Measurements from ENCODE around the gene CCDC18.
"Not testable (repeated sequence)": the region's sequence is repeated elsewhere in the genome, so short reads cannot be mapped to it uniquely, and the experiment has no call there.

CCDC18 gene

DNA sequence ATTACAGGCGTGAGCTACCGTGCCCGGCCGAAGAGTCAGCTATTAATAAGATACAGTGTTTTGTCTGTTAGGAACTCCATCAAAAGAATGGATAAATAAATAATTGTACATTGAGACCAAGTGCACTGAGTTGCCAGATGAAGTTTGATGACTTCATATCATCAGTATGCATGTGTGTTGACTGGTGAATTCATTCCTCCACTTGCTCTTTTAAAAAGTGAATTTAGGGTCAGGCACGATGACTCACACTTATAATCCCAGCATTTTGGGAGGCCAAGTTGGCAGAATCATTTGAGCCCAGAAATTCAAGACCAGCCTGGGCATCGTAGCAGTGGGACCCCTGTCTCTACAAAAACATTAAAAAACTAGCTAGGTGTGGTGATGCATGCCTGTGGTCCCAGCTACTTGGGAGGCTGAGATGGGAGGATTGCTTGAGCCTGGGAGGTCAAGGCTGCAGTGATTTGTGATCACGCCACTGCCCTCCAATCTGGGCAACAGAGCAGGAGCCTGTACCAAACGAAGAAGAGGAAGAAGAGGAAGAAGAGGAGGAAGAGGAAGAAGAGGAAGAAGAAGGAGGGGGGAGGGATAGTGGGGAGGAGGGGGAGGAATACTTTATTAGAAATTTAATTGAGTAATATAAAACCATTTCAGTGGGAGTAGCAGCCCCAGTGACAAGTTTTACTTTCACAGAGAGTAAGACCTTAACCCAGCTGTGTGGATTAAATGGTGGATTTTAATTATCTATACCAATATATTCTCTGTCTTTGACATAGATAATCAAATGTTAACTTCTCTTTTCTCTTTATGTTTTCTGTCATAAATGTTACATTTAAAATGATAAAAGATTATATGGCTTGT lies 74.9 kb downstream of the CCDC18 start:
- H3K27me3 ChIP-seq: no peaks in the 10 kb centered on the region

GRCh38 chr1:93256433-93256832 lies 75.9 kb downstream of the CCDC18 start:
- peaks cover 25% of the 10 kb centered on the region for H3K9me3 ChIP-seq
- no peak overlapping the region for H3K27ac ChIP-seq
- H3K27me3 ChIP-seq: no peaks in the 10 kb centered on the region
- no peak overlapping the region for H3K9ac ChIP-seq
- no peak overlapping the region for H3K4me3 ChIP-seq
- peaks cover 49% of the 10 kb centered on the region for H3K36me3 ChIP-seq
- no peak; the same call in 1 of the 2 replicates for TF ChIP-seq Cebpa-rat (IDR thresholded peaks at IDR 0.05)
- peaks cover 6% of the 10 kb centered on the region for H3K4me1 ChIP-seq
- H4K20me1 ChIP-seq: no peaks in the 10 kb centered on the region
- H3K4me2 ChIP-seq: no peak overlapping the region

More for the DNA sequence above, 74.9 kb downstream of the CCDC18 start:
- Histone ChIP-seq H4K20me1 (no peaks in the 10 kb centered on the region), H3K36me3 (peaks cover 48% of the 10 kb centered on the region), H3K4me2 (no peak overlapping the region), H3K27ac (no peak overlapping the region), H3K4me3 (no peak overlapping the region), H3K9me3 (peaks cover 24% of the 10 kb centered on the region), H3K9ac (no peak overlapping the region), H3K4me1 (peaks cover 6% of the 10 kb centered on the region)
- TF ChIP-seq Cebpa-rat (IDR thresholded peaks at IDR 0.05): no peak

DNA sequence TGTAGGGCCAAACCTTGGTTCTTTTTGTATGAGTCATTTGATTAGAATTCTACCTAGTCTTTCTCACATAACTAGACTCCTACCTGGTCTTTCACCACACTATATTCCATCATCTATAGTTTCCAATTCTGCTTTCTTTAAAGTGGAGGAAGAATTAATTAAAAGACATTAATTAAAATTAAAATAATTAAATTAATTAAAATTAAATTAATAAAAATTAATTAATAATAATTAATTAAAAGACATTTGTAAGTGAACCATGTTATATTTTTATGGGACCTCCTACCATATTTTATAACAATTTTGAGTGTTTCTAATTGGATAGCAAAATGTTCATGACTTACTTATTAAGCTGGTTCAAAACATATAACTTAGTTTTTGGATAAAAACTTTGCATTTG lies 77.4 kb downstream of the CCDC18 start:
- TF ChIP-seq Cebpa-rat (IDR thresholded peaks at IDR 0.05): no peak
- Histone ChIP-seq H4K20me1 (no peaks in the 10 kb centered on the region), H3K27ac (no peak overlapping the region), H3K9me3 (peaks cover 25% of the 10 kb centered on the region), H3K4me2 (no peak overlapping the region), H3K36me3 (peaks cover 50% of the 10 kb centered on the region), H3K27me3 (no peaks in the 10 kb centered on the region), H3K9ac (no peak overlapping the region), H3K4me1 (peaks cover 6% of the 10 kb centered on the region), H3K4me3 (no peak overlapping the region)

DNA sequence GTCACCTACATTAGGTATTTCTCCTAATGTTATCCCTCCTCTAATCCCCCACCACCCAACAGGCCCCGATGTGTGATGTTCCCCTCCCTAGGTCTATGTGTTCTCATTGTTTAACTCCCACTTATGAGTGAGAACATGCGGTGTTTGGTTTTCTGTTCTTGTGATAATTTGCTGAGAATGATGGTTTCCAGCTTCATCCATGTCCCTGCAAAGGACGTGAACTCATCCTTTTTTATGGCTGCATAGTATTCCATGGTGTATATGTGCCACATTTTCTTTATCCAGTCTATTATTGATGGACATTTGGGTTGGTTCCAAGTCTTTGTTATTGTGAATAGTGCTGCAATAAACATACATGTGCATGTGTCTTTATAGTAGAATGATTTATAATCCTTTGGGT lies 80.2 kb downstream of the CCDC18 start:
- not testable (repeated sequence) for H3K4me1 ChIP-seq, H3K4me2 ChIP-seq, H3K27ac ChIP-seq, H3K9ac ChIP-seq, H3K4me3 ChIP-seq, H3K27me3 ChIP-seq, H4K20me1 ChIP-seq
- Histone ChIP-seq H3K36me3 (peaks cover 62% of the 10 kb centered on the region), H3K9me3 (peaks cover 35% of the 10 kb centered on the region)

GRCh38 chr1:93262645-93263044 lies 82.1 kb downstream of the CCDC18 start:
- H3K4me1 ChIP-seq: no peaks in the 10 kb centered on the region
- no peaks in the 10 kb centered on the region for H3K27me3 ChIP-seq
- no peaks in the 10 kb centered on the region for H4K20me1 ChIP-seq
- H3K9ac ChIP-seq: no peak overlapping the region
- H3K27ac ChIP-seq: no peak overlapping the region
- H3K4me3 ChIP-seq: peak overlapping the region; percentile 8; the same call in 1 of the 2 replicates
- H3K36me3 ChIP-seq: peaks cover 57% of the 10 kb centered on the region
- TF ChIP-seq Cebpa-rat (IDR thresholded peaks at IDR 0.05): no peak
- no peak overlapping the region for H3K4me2 ChIP-seq
- H3K9me3 ChIP-seq: peaks cover 38% of the 10 kb centered on the region

DNA sequence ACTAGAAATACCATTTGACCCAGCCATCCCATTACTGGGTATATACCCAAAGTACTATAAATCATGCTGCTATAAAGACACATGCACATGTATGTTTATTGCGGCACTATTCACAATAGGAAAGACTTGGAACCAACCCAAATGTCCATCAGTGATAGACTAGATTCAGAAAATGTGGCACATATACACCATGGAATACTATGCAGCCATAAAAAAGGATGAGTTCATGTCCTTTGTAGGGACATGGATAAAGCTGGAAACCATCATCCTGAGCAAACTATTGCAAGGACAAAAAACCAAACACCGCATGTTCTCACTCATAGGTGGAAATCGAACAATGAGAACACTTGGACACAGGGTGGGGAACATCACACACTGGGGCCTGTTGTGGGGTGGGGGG lies 88.4 kb downstream of the CCDC18 start:
- not testable (repeated sequence) for H3K4me2 ChIP-seq, H4K20me1 ChIP-seq, H3K4me1 ChIP-seq, H3K27me3 ChIP-seq, H3K27ac ChIP-seq, H3K4me3 ChIP-seq, H3K9ac ChIP-seq
- Histone ChIP-seq H3K36me3 (peaks cover 20% of the 10 kb centered on the region), H3K9me3 (peaks cover 11% of the 10 kb centered on the region)

DNA sequence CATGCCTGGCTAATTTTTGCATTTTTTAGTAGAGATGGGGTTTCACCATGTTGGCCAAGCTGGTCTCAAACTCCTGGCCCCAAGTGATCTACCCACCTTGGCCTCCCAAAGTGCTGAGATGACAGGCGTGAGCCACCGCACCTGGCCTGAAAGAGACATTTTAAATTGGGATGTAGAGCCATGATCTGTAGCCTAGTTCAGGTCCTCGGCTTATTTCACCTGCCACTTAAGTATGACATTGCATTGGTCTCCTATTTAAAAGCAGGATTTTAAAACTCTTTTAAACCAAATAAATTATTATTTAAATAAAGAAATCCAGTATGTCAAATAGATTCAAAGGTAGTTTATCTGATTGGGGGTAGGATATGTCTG lies 94.7 kb downstream of the CCDC18 start:
- H3K27ac ChIP-seq, H3K9ac ChIP-seq, H4K20me1 ChIP-seq, H3K4me2 ChIP-seq, H3K27me3 ChIP-seq, H3K4me1 ChIP-seq, H3K4me3 ChIP-seq: not testable (repeated sequence)
- Histone ChIP-seq H3K9me3 (peaks cover 13% of the 10 kb centered on the region), H3K36me3 (peaks cover 12% of the 10 kb centered on the region)

DNA sequence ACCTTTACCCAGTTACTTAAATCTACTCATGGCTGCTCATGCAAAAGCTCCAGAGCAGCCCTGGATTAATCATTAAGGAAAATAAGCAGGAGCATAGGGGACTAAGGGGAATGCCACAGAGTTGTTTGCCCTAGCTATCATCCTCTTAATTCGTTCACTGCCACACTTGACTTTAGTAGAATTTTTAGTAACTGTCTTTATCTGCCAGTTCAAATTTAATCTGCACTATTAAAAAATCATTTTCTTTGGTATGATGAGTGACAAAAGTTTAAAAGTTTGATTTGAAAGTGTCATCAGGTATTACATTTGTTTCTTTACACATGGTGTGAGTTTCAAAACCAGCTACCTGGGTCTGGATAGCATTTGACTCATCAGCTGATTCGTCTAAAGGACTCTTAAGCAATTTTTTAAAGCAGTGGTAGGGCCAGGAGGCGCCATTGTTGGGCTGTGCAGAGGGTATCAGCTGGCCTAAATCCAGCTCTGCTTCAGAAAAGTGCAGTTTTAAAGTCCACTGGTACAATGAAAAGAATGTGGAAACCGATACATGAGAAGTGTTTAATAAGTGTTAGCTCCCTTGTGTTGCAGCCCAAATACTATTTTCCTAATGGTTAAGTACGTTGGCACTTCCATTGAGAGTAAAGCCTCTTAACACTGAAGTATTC lies 95.2 kb downstream of the CCDC18 start:
- no peaks in the 10 kb centered on the region for H4K20me1 ChIP-seq
- no peaks in the 10 kb centered on the region for H3K27me3 ChIP-seq
- H3K4me2 ChIP-seq: no peak overlapping the region
- no peak for TF ChIP-seq Cebpa-rat (IDR thresholded peaks at IDR 0.05)
- H3K36me3 ChIP-seq: peaks cover 13% of the 10 kb centered on the region
- peaks cover 18% of the 10 kb centered on the region for H3K9me3 ChIP-seq
- no peak overlapping the region for H3K4me3 ChIP-seq
- H3K27ac ChIP-seq: no peak overlapping the region
- no peaks in the 10 kb centered on the region for H3K4me1 ChIP-seq
- no peak overlapping the region for H3K9ac ChIP-seq

- H3K4me1 ChIP-seq, H3K4me3 ChIP-seq, H3K27me3 ChIP-seq, H3K9ac ChIP-seq, H4K20me1 ChIP-seq, H3K27ac ChIP-seq, H3K4me2 ChIP-seq: not testable (repeated sequence)
- Histone ChIP-seq H3K36me3 (peaks cover 16% of the 10 kb centered on the region), H3K9me3 (peaks cover 21% of the 10 kb centered on the region)
These were observed 97.0 kb downstream of the CCDC18 start for GRCh38 chr1:93277530-93277929.

DNA sequence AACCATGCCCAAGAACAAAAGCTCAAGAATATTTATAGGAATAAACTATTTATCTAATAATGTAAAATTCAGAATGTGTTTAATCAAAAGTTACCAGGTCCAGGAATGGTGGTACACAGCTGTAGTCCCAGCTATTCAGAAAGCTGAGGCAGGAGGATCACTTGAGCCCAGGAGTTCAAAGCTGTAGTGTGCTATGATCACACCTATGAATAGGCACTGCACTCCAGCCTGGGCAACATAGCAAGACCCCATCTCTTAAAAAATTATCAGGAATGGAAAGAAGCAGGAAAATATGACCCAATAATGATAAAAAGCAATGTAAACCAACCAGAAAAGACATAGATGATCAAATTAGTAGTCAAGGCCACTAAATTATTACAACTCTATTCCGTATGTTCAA lies 103.0 kb downstream of the CCDC18 start:
- Histone ChIP-seq H4K20me1 (no peaks in the 10 kb centered on the region), H3K36me3 (peaks cover 30% of the 10 kb centered on the region), H3K9ac (no peak overlapping the region), H3K4me3 (no peak overlapping the region), H3K9me3 (peaks cover 35% of the 10 kb centered on the region), H3K4me1 (no peaks in the 10 kb centered on the region), H3K27me3 (no peaks in the 10 kb centered on the region), H3K27ac (no peak overlapping the region), H3K4me2 (no peak overlapping the region)
- TF ChIP-seq Cebpa-rat (IDR thresholded peaks at IDR 0.05): no peak

Data from BLaER1 (cell line).